Erythroblast (primary cell): ENCODE results near the gene PPP1R15B.

Experiments
- GATA1 ChIP-seq: IDR thresholded peaks from 2 replicates; pipeline ENCODE4 v1.6.1; 2011; ENCODE audit warnings: low read depth, mild to moderate bottlenecking, control low read depth, low read length, moderate library complexity
- POLR2A ChIP-seq: IDR thresholded peaks from 2 replicates; pipeline ENCODE4 v1.6.1; 2011; ENCODE audit warnings: mild to moderate bottlenecking, low read length

- TF ChIP-seq POLR2A (no peak), GATA1 (no peak)
These were observed 31.3 kb downstream of the PPP1R15B start for GRCh38 chr1:204380293-204380831.
